Mesothelial cell of epicardium (in vitro differentiated cells): ENCODE measurements around the gene CELA2B. TPM values are rescaled to one million over a fixed set of nuclear protein-coding genes. Genes with fewer than 3 reads are reported as not detected.

ENCODE experiments used
- DNase-seq, 2 experiments: peaks; one replicate each; pipeline ENCODE4 v3.0.0; 2021; ENCODE audit warnings: low spot score in 2 of 2; ENCODE audit not compliant: unreplicated experiment in 2 of 2
- H3K27ac Mint-ChIP-seq: 2 replicates; pipeline ENCODE4 v1.8.0; 2021; ENCODE audit warnings: mixed read lengths
- H3K27me3 Mint-ChIP-seq: 2 replicates; pipeline ENCODE4 v1.8.0; 2021; ENCODE audit warnings: low read depth, mixed read lengths
- H3K36me3 Mint-ChIP-seq: 2 replicates; pipeline ENCODE4 v1.8.0; 2021; ENCODE audit warnings: mixed read lengths
- H3K4me1 Mint-ChIP-seq: 2 replicates; pipeline ENCODE4 v1.8.0; 2021; ENCODE audit warnings: mixed read lengths
- H3K4me3 Mint-ChIP-seq: 2 replicates; pipeline ENCODE4 v1.8.0; 2021; ENCODE audit warnings: mild to moderate bottlenecking, moderate library complexity, mixed read lengths
- H3K9me3 Mint-ChIP-seq: 2 replicates; pipeline ENCODE4 v1.8.0; 2021; ENCODE audit warnings: mixed read lengths
- total RNA-seq: library from RNA; stranded (reverse); gene quantifications from 3 replicates; pipeline ENCODE4 v1.2.1, GENCODE V29; 2021
- TF ChIP-seq, protein P1 (sequence below): fragments of 200-600 bp; sonication (generic); IDR thresholded peaks from one replicate; pipeline ENCODE4 v1.5.0; 2021; ENCODE audit warnings: antibody characterized with exemption; ENCODE audit not compliant: unreplicated experiment

CELA2B gene
- total RNA-seq, 1 donor from 2014 or later: not detected

DNA sequence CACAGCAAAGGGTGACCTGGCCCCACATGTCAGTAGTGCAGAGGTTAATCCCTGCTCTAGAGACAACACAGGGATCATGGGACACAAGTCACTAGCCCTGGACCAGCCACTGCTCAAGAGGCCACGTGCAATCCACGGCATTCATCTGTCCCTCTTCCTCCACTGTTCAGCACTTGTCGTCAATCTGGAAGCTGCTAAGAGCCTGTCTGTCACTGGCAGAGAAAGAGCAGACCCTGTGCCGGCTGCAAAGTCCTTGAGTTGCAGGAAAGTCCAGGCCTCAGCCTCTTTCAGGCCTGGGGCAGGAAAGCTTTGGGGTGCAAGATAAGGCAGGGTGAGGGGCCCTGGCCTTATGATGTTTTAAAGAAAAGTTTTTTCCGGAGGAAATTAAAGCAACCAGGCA, 16.7 kb downstream of the CELA2B start:
- H3K9me3 Mint-ChIP-seq: peaks cover 3% of the 10 kb centered on the region
- DNase-seq: no peak
- H3K36me3 Mint-ChIP-seq: peaks cover 41% of the 10 kb centered on the region
- no peak overlapping the region for H3K4me3 Mint-ChIP-seq
- H3K4me1 Mint-ChIP-seq: no peaks in the 10 kb centered on the region
- H3K27ac Mint-ChIP-seq: no peak overlapping the region
- TF ChIP-seq, protein P1, sequence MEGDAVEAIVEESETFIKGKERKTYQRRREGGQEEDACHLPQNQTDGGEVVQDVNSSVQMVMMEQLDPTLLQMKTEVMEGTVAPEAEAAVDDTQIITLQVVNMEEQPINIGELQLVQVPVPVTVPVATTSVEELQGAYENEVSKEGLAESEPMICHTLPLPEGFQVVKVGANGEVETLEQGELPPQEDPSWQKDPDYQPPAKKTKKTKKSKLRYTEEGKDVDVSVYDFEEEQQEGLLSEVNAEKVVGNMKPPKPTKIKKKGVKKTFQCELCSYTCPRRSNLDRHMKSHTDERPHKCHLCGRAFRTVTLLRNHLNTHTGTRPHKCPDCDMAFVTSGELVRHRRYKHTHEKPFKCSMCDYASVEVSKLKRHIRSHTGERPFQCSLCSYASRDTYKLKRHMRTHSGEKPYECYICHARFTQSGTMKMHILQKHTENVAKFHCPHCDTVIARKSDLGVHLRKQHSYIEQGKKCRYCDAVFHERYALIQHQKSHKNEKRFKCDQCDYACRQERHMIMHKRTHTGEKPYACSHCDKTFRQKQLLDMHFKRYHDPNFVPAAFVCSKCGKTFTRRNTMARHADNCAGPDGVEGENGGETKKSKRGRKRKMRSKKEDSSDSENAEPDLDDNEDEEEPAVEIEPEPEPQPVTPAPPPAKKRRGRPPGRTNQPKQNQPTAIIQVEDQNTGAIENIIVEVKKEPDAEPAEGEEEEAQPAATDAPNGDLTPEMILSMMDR: no peak
- no peaks in the 10 kb centered on the region for H3K27me3 Mint-ChIP-seq

DNA sequence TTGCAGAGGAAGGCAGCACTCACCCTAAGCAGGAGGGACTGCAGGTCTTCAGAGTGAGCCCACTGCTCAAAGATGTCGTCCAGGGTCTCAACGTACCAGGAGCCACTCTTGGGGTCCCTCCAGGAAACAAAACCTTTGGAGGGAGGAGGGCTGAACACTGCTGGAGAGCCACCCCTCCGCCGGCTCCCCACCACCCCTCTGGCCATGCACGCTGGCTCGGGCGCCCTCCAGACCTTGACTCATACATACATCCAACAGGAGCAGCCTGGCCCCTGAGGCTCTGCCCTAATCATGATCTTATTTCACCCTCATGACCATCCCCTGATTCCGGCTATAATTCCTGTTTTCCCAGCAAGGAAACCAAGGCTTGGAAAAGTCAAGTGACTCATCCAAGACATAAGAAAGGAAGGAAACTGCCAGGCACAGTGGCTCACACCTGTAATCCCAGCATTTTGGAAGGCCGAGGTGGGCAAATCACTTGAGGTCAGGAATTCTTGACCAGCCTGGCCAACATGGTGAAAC, 18.0 kb downstream of the CELA2B start:
- DNase-seq: no peak
- H3K9me3 Mint-ChIP-seq: peaks cover 3% of the 10 kb centered on the region
- H3K27ac Mint-ChIP-seq: no peak overlapping the region

DNA sequence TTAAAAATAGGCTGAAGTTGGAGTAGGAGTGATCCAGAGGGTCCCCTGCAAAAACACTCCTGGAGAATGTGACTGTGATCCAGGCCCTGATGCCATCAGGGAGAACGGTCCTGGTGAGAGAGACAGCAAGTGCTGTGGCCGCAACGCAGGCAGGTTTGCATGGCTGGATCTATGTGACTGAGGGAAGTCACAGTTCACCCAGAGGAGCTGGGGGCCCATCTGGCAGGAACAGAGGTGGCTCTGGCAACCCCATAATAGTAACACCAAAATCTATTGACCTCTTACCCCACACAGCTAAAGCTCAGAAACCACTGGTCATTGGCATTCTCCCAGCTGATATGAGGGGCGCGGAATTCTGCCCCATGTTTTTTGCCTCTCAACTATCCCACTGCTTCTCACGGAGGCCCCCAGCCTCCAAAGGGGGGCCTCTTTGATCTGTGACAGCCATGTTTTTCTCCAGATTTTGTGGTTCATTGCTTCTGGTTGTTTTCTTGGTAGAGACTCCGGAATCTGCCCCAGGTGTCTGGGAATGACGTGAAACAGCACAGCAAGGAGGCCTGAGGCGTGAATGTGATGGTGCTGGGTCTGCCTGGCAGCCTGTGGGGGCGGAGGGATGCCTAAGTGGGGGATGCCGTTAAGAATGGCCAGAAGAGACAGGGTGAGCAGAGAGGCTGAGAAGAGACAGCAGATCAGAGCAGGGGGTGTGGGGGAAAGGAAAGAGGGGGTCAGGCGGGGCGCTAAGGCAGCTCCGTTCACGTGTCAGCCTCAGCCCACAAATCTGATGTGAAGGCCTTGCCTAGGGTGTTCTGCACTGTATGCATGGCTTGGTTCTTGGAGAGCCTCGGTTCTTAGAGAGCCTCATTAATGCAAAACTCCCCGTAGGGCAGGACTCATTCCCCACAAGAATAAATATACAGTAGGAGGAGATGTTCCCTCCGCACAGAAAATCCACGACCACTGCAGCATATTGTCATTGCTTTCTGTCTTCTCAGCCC, 24.6 kb downstream of the CELA2B start:
- TF ChIP-seq, protein P1: no peak
- no peaks in the 10 kb centered on the region for H3K27me3 Mint-ChIP-seq
- no peak for DNase-seq
- no peak overlapping the region for H3K4me3 Mint-ChIP-seq
- H3K27ac Mint-ChIP-seq: peak overlapping the region; percentile 43
- H3K4me1 Mint-ChIP-seq: peaks cover 8% of the 10 kb centered on the region
- peaks cover 21% of the 10 kb centered on the region for H3K36me3 Mint-ChIP-seq
- H3K9me3 Mint-ChIP-seq: no peaks in the 10 kb centered on the region

More for the DNA sequence above, 18.0 kb downstream of the CELA2B start:
- H3K4me3 Mint-ChIP-seq: no peak overlapping the region
- H3K27me3 Mint-ChIP-seq: no peaks in the 10 kb centered on the region
- H3K36me3 Mint-ChIP-seq: peaks cover 45% of the 10 kb centered on the region
- H3K4me1 Mint-ChIP-seq: no peaks in the 10 kb centered on the region
- TF ChIP-seq, protein P1: no peak

DNA sequence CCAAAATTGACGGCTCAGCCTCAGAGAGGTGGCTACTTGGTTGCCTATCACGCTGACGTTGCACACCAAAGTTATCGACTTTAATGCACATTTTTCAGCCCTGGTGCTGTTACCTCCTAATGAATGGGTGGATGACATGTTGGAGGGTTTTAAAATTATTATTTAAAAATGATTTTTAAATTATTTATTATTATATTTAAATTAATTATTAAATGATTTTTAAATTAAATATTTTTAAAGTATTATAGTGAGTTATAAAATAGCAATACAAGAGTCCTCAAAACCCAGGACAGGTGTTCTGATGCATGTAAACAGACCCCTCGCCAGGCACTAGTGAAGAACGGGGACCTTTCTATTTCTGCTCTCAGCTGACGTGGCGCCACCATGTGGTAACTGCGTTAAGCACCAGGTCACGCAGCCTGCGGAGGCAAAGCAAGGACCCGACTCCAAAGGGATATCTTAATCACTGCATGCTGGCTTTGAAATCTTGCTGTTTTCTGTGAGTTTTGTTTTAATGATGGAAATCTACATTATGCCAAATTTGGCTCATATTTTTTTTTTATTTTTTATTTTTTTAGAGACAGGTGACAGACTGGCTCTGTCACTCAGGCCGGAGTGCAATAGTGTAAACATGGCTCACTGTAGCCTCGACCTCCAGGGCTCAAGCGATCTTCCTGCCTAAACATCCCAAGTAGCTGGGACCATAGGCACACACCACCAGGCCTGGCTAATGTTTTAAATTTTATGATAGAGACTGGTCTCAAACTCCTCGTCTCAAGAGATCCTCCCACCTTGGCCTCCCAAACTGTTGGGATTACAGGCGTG, 25.5 kb downstream of the CELA2B start:
- H3K4me1 Mint-ChIP-seq: peaks cover 8% of the 10 kb centered on the region
- no peaks in the 10 kb centered on the region for H3K9me3 Mint-ChIP-seq
- TF ChIP-seq, protein P1: peak; percentile 69
- no peaks in the 10 kb centered on the region for H3K27me3 Mint-ChIP-seq
- no peak overlapping the region for H3K4me3 Mint-ChIP-seq
- H3K36me3 Mint-ChIP-seq: peaks cover 12% of the 10 kb centered on the region
- peak; percentile 42 to 61 for DNase-seq
- H3K27ac Mint-ChIP-seq: no peak overlapping the region

DNA sequence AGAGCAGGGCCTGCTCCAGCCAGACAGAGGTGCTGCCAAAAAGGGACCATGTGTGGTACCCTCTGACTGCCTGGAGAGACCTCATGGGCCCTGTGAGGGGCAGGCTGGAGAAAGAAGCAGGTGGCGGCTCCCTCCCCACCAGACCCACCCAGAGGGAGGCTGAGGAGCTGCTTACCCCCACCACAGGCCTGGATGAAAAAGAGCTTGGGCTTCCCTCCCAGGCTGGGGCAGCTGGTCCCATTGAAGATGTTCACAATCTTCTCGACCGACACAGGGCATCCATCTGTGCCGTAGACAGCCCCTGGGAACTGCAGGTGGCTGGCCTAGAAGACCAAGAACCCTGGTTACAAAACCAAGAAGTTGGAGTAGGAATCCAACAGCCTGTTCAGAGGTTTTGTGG, 28.5 kb downstream of the CELA2B start:
- H3K27ac Mint-ChIP-seq: no peak overlapping the region
- no peak overlapping the region for H3K4me3 Mint-ChIP-seq

More for the DNA sequence above, 28.5 kb downstream of the CELA2B start:
- peaks cover 8% of the 10 kb centered on the region for H3K4me1 Mint-ChIP-seq
- DNase-seq: no peak
- no peaks in the 10 kb centered on the region for H3K9me3 Mint-ChIP-seq
- peaks cover 11% of the 10 kb centered on the region for H3K36me3 Mint-ChIP-seq
- TF ChIP-seq, protein P1: no peak
- no peaks in the 10 kb centered on the region for H3K27me3 Mint-ChIP-seq
